Gastrocnemius medialis (tissue), 4 donors: ENCODE data around the gene RIBC2. TPM values are rescaled to one million over a fixed set of nuclear protein-coding genes. Genes with fewer than 3 reads are reported as not detected.
A peak's percentile ranks its signal among the peaks of the same experiment; 100 is the strongest.
"Not testable (repeated sequence)": the region's sequence is repeated elsewhere in the genome, so short reads cannot be mapped to it uniquely, and the experiment has no call there.

Experiments
- ATAC-seq, 2 donors: fragments of 150-250 bp; one replicate each; pipeline ENCODE4 v1.9.1; 2016
- DNase-seq, 2 donors: peaks; one replicate each; pipeline ENCODE4 v3.0.0-alpha.2; 2019
- H3K27ac ChIP-seq, 4 donors: fragments of 200-600 bp; sonication (generic); 1 replicate in 1 of 4; 2 replicates in 3 of 4; pipeline ENCODE4 v1.5.1; 2016 to 2018; ENCODE audit warnings: mild to moderate bottlenecking in 2 of 4, moderate library complexity in 1 of 4
- H3K27me3 ChIP-seq, 3 donors: fragments of 200-600 bp; sonication (generic) in 2 of 3; 1 replicate in 1 of 3; 2 replicates in 2 of 3; pipeline versions ENCODE4 v1.5.1 to v1.6.0; 2016 to 2019; ENCODE audit warnings: mild to moderate bottlenecking in 1 of 3, moderate library complexity in 1 of 3
- H3K36me3 ChIP-seq, 2 donors: fragments of 200-600 bp; sonication (generic) in 1 of 2; one replicate each; pipeline ENCODE4 v1.5.1; 2017 to 2018
- H3K4me1 ChIP-seq, 2 donors: fragments of 200-600 bp; sonication (generic) in 1 of 2; one replicate each; pipeline ENCODE4 v1.5.1; 2016 to 2017; ENCODE audit warnings: mild to moderate bottlenecking in 2 of 2
- H3K4me3 ChIP-seq, 4 donors: fragments of 200-600 bp; sonication (generic) in 3 of 4; 1 replicate in 1 of 4; 2 replicates in 3 of 4; pipeline ENCODE4 v1.5.1; 2016 to 2019; ENCODE audit warnings: mild to moderate bottlenecking in 2 of 4
- H3K9me3 ChIP-seq, 3 donors: fragments of 200-600 bp; sonication (generic) in 2 of 3; 1 replicate in 1 of 3; 2 replicates in 2 of 3; pipeline ENCODE4 v1.5.1; 2016 to 2019
- POLR2A ChIP-seq, 2 donors: fragments of 450-650 bp; IDR thresholded peaks; one replicate each; pipeline ENCODE4 v1.6.1; 2017; ENCODE audit warnings: antibody characterized with exemption in 2 of 2, mild to moderate bottlenecking in 2 of 2, moderate library complexity in 2 of 2
- in situ Hi-C, 4 donors: fragments of 200-750 bp; cut with MboI; loops; one replicate each; pipeline versions ENCODE4 v1.15.0 to v1.8.0; 2017; ENCODE audit warnings: low sequenced_read_pairs in 4 of 4
- intact Hi-C: fragments of 100-400 bp; cut with DNase I; formaldehyde crosslinking; loops from one replicate; pipeline ENCODE4 v1.15.1; 2023; ENCODE audit warnings: low total_unique reads
- total RNA-seq, 4 donors: library from RNA; depleted of rRNA; stranded (reverse); fragments of >200 nt; gene quantifications; one replicate each; pipeline versions ENCODE4 v1.1.0 to v1.2.3, GENCODE V29; 2016
- TF ChIP-seq, protein P1 (sequence below), 5 experiments: fragments of 450-650 bp in 3 of 5; fragments of 200-600 bp in 2 of 5; sonication (generic) in 2 of 5; IDR thresholded peaks in 4 of 5; conservative IDR thresholded peaks in 1 of 5; 1 replicate in 4 of 5; 2 replicates in 1 of 5; pipeline ENCODE4 v1.5.1; 2016 to 2019; ENCODE audit warnings: antibody characterized with exemption in 5 of 5, mild to moderate bottlenecking in 3 of 5, moderate library complexity in 3 of 5

RIBC2 gene, protein sequence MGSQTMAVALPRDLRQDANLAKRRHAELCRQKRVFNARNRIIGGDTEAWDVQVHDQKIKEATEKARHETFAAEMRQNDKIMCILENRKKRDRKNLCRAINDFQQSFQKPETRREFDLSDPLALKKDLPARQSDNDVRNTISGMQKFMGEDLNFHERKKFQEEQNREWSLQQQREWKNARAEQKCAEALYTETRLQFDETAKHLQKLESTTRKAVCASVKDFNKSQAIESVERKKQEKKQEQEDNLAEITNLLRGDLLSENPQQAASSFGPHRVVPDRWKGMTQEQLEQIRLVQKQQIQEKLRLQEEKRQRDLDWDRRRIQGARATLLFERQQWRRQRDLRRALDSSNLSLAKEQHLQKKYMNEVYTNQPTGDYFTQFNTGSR
- not detected for total RNA-seq

DNA sequence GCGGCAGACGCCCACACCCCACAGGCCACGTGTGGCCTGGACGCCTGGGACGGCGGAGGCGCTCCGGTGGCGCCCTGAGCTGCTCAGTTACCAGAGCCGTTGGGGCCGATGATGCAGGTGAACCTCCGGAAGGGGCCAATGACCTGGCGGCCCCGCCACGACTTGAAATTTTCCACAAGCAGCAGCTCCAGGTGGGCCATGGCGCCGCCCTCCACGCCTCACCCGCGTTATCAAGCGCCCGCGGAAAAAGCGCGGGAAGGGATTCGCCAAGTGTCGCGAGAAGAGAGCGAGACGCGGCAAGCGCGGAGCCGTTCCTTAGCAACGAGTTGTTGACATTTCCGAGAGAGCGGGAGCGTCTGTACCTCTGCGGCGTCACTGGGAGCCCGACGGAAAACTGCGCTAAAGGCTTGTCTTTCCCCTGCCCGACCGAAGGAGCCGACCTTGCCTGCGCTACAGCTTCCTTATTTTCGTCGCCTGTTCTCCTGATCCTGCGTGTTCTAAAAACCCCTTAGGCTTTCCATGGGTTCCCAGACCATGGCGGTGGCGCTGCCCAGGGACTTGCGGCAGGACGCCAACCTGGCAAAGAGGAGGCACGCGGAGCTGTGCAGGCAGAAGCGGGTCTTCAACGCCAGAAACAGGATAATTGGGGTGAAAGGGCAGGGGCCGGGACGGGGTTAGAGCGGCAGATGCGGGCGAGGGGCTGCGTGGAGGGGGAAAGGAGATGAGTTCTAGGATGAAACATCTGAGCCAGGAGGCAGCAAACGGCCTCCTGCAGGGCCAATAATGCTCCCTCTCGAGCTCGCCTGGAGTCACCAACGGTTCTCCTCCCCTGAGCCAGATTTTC lies at the start of gene RIBC2, which contains the start of gene SMC1B:
Gene RIBC2, plus strand, starts transcription at position 326 of the 844 bp plus-strand sequence. Its CDS starts 194 bp downstream, at position 520.
Gene SMC1B, minus strand, starts transcription at position 232 of the 844 bp plus-strand sequence. Its CDS starts 32 bp downstream, at position 200.
- peaks cover 0 to 5% (median 0%) of the 10 kb centered on the region in 3 donors for H3K27me3 ChIP-seq
- peak in 1 of 2 donors; percentile 11 for DNase-seq
- intact Hi-C loops (no loop called here), in situ Hi-C loops (no loop called here)
- no peaks in the 10 kb centered on the region for H3K36me3 ChIP-seq
- TF ChIP-seq POLR2A (IDR thresholded peaks at IDR 0.05): no peak
- TF ChIP-seq, protein P1, sequence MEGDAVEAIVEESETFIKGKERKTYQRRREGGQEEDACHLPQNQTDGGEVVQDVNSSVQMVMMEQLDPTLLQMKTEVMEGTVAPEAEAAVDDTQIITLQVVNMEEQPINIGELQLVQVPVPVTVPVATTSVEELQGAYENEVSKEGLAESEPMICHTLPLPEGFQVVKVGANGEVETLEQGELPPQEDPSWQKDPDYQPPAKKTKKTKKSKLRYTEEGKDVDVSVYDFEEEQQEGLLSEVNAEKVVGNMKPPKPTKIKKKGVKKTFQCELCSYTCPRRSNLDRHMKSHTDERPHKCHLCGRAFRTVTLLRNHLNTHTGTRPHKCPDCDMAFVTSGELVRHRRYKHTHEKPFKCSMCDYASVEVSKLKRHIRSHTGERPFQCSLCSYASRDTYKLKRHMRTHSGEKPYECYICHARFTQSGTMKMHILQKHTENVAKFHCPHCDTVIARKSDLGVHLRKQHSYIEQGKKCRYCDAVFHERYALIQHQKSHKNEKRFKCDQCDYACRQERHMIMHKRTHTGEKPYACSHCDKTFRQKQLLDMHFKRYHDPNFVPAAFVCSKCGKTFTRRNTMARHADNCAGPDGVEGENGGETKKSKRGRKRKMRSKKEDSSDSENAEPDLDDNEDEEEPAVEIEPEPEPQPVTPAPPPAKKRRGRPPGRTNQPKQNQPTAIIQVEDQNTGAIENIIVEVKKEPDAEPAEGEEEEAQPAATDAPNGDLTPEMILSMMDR (IDR thresholded peaks at IDR 0.05 in 4 of 5, conservative IDR thresholded peaks at IDR 0.05 in 1 of 5): no peak
- ATAC-seq: peak; percentile 58 to 75
- H3K27ac ChIP-seq: no peak within 1 kb of the TSS
- peaks cover 0 to 10% of the 10 kb centered on the region in 2 donors for H3K4me1 ChIP-seq
- H3K9me3 ChIP-seq: no peaks in the 10 kb centered on the region
- peak within 1 kb of the TSS; percentile 48 to 62 (median 52) for H3K4me3 ChIP-seq

DNA sequence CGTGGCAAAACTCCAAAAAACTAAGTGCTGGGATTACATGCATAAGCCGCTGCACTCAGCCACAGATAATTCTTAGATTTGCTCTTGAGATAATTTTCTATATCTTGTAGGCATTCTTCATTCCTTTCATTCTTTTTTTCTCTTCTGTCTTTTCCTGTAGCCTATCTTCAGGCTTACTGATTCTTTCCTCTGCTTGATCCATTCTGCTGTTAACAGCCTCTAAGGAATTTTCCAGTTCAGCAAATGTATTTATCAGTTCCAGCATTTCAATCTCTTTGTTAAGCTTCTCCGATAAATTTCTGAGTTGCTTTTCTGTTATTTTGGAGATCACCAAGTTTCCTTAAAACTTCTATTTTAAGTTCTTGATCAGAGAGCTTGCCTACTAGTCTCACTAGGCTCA lies 46.8 kb upstream of the RIBC2 start:
- intact Hi-C loops: no loop called here
- in situ Hi-C loops: no loop called here
- Histone ChIP-seq H3K27me3 (peaks cover 0 to 9% (median 8%) of the 10 kb centered on the region in 3 donors), H3K4me3 (no peak overlapping the region), H3K4me1 (no peaks in the 10 kb centered on the region), H3K36me3 (no peaks in the 10 kb centered on the region), H3K27ac (no peak overlapping the region), H3K9me3 (no peaks in the 10 kb centered on the region)
- ATAC-seq (no peak), DNase-seq (no peak)
- TF ChIP-seq, protein P1 (IDR thresholded peaks at IDR 0.05 in 4 of 5, conservative IDR thresholded peaks at IDR 0.05 in 1 of 5): no peak
- TF ChIP-seq POLR2A (IDR thresholded peaks at IDR 0.05): no peak

DNA sequence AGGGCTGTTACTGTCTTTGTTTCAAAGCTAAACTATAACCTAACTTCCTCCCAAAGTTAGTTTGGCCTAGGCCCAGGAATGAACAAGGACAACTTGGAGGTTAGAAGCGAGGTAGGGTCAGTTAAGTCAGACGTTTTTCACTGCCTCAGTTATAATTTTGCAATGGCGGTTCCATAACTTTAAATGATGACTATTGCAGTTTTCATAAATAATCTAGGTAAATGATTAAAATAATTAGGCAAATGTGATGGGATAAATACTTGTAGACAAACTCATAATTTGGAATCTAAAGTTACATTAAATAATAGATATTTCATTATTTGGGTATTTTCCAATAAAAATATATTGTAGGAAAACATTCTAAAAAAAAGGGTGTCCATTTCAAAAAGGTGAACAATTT lies 39.9 kb upstream of the RIBC2 start:
- H3K36me3 ChIP-seq, H3K4me3 ChIP-seq, in situ Hi-C loops, ATAC-seq, H3K27me3 ChIP-seq, H3K4me1 ChIP-seq, DNase-seq, H3K9me3 ChIP-seq, H3K27ac ChIP-seq, intact Hi-C loops: not testable (repeated sequence)

DNA sequence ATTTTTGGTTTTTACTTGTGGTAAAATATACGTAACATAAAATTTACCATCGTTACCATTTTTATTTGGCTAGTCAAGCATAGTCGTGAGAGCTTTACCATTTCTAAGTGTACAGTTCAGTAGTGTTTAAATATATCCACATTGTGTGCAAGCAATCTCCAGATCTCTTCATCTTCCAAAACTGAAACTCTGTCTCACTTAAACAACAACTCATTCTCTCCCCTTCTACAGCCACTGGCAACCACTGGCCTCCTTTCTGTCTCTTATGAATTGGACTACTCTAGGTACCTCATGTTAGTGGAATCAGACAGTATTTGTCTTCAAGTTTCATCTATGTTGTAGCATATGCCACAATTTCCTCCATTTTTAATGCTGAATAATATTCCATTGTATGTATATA lies 37.5 kb upstream of the RIBC2 start:
- in situ Hi-C loops: no loop called here
- Histone ChIP-seq H3K4me1 (no peaks in the 10 kb centered on the region), H3K4me3 (no peak overlapping the region), H3K27ac (no peak overlapping the region), H3K36me3 (no peaks in the 10 kb centered on the region), H3K27me3 (no peaks in the 10 kb centered on the region), H3K9me3 (no peaks in the 10 kb centered on the region)
- ATAC-seq (no peak), DNase-seq (no peak)
- TF ChIP-seq, protein P1 (IDR thresholded peaks at IDR 0.05 in 4 of 5, conservative IDR thresholded peaks at IDR 0.05 in 1 of 5): no peak
- TF ChIP-seq POLR2A (IDR thresholded peaks at IDR 0.05): no peak
- intact Hi-C loops: no loop called here

DNA sequence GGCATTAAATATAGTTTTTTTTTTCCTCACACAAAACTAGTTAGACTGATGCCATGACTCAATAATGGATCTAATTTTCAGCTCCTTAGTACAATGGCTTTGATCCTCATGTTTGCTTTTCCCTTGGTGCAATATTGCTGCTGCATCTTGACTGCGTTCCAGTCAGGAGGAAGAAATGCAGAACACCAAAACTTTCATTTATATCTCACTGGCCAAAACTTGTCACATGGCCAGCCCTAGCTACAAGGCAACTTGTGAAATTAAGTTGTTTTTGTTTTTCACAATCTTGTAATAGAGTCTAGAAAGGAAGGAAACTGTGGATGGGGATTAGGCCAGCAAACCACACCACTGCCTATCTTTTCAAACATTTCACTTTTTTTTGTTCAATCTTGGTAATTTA lies 36.8 kb upstream of the RIBC2 start:
- intact Hi-C loops (no loop called here), in situ Hi-C loops (no loop called here)
- ATAC-seq (no peak), DNase-seq (peak; percentile 30 to 31)
- no peaks in the 10 kb centered on the region for H3K4me1 ChIP-seq
- no peaks in the 10 kb centered on the region for H3K27me3 ChIP-seq
- H3K27ac ChIP-seq: no peak overlapping the region
- TF ChIP-seq POLR2A (IDR thresholded peaks at IDR 0.05): no peak
- TF ChIP-seq, protein P1 (IDR thresholded peaks at IDR 0.05 in 4 of 5, conservative IDR thresholded peaks at IDR 0.05 in 1 of 5): no peak
- H3K36me3 ChIP-seq: no peaks in the 10 kb centered on the region
- H3K9me3 ChIP-seq: no peaks in the 10 kb centered on the region
- H3K4me3 ChIP-seq: no peak overlapping the region
